Lower leg skin (tissue), 4 donors: ENCODE measurements around the gene SLC39A11. TPM values are rescaled to one million over a fixed set of nuclear protein-coding genes. Genes with fewer than 3 reads are reported as not detected.
"Not testable (repeated sequence)": the region's sequence is repeated elsewhere in the genome, so short reads cannot be mapped to it uniquely, and the experiment has no call there.

ENCODE experiments used
- DNase-seq, 2 donors: peaks; one replicate each; pipeline ENCODE4 v3.0.0-alpha.2; 2019; ENCODE audit warnings: low spot score in 2 of 2
- H3K4me3 ChIP-seq: fragments of 200-600 bp; sonication (generic); 2 replicates; pipeline ENCODE4 v1.5.1; 2017; ENCODE audit warnings: mild to moderate bottlenecking, low read depth; ENCODE audit not compliant: poor library complexity, severe bottlenecking
- CTCF ChIP-seq, 3 donors: fragments of 450-650 bp; IDR thresholded peaks; one replicate each; pipeline ENCODE4 v1.5.1; 2016; ENCODE audit warnings: antibody characterized with exemption in 3 of 3, mild to moderate bottlenecking in 3 of 3, moderate library complexity in 2 of 3
- POLR2A ChIP-seq, 2 donors: fragments of 450-650 bp; IDR thresholded peaks; one replicate each; pipeline ENCODE4 v1.6.1; 2016 to 2017; ENCODE audit warnings: antibody characterized with exemption in 2 of 2, mild to moderate bottlenecking in 1 of 2, moderate library complexity in 1 of 2
- WGBS, 2 donors: methylation state at CpG; one replicate each; pipeline ENCODE4 v1.1.5; 2018; 5-methylcytosine and 5-hydroxymethylcytosine counted together
- intact Hi-C: fragments of 100-400 bp; cut with DNase I; formaldehyde crosslinking; loops from one replicate; pipeline ENCODE4 v1.15.0; 2023; ENCODE audit warnings: low total_unique reads
- total RNA-seq, 4 donors: library from RNA; depleted of rRNA; stranded (reverse); fragments of >200 nt; gene quantifications; one replicate each; pipeline ENCODE4 v1.1.0, GENCODE V29; 2016

The SLC39A11 gene
- total RNA-seq, 4 donors from 2014 or later, result 41.6 to 59.0 (median 47.1) TPM

GRCh38 chr17:72782985-72783701 lies 309.3 kb downstream of the SLC39A11 start:
- no peak overlapping the region for H3K4me3 ChIP-seq
- no peak for TF ChIP-seq CTCF (IDR thresholded peaks at IDR 0.05)
- TF ChIP-seq POLR2A (IDR thresholded peaks at IDR 0.05), result no peak
- DNase-seq, result no peak
- intact Hi-C loops, result no loop called here
- 62 to 69% methylated on average over 6 of the region's 6 CpGs for WGBS, 2 donors

GRCh38 chr17:72782437-72782836 lies 310.1 kb downstream of the SLC39A11 start:
- intact Hi-C loops, H3K4me3 ChIP-seq, DNase-seq: not testable (repeated sequence)
- WGBS, 2 donors, result 96 to 98% methylated on average over 5 of the region's 5 CpGs

- intact Hi-C loops, result no loop called here
- WGBS, 2 donors, result 87 to 93% methylated on average over 14 of the region's 14 CpGs
These were observed 314.0 kb downstream of the SLC39A11 start for GRCh38 chr17:72778169-72779151.

DNA sequence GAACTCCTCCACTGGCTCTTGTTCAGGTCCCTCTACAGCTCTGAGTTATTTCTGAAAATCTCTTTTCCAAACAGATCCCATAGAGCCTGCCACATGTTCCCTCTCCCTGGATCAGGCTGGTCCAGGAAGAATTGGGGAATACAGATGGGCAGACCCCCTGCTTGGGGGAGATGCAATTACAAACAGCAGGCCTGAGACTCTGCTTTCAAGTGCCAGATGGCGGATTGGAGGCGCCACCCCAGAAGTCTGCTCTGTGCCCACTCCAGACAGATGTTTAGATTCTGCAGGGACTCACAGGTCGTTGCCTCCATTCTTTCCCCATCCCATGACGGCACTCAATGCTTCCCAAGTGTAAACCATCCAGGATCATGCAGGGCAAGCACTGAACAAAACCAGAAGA lies 316.6 kb downstream of the SLC39A11 start:
- DNase-seq, result no peak
- WGBS, 2 donors, result 79 to 81% methylated on average over 4 of the region's 4 CpGs
- intact Hi-C loops, result no loop called here

More at GRCh38 chr17:72778169-72779151, 314.0 kb downstream of the SLC39A11 start:
- no peak for TF ChIP-seq CTCF (IDR thresholded peaks at IDR 0.05)
- TF ChIP-seq POLR2A (IDR thresholded peaks at IDR 0.05), result no peak
- no peak overlapping the region for H3K4me3 ChIP-seq
- no peak for DNase-seq

DNA sequence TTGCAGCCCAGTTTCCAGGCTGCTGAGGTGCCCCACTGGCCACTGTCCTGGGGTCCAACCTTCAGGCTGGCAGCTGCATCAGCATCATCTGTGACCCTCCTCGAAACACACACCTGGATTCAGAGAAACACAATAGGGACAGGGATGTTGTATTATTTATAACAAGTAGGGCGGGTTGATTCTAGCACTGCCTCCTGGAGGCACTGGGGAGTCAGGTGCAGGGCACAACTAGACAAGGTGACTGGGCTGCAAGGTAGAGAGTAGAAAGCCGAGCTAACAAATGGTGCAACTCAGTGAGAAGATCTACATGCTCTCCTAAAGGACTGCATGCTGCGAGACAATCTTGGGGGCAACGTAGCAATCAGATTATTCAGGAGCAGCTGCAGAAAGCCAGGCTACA lies 317.3 kb downstream of the SLC39A11 start:
- 93 to 94% methylated on average over 5 of the region's 5 CpGs for WGBS, 2 donors
- DNase-seq, result no peak
- no peak overlapping the region for H3K4me3 ChIP-seq
- TF ChIP-seq CTCF (IDR thresholded peaks at IDR 0.05) (no peak), POLR2A (IDR thresholded peaks at IDR 0.05) (no peak)
- intact Hi-C loops, result no loop called here

More for the DNA sequence above, 316.6 kb downstream of the SLC39A11 start:
- TF ChIP-seq CTCF (IDR thresholded peaks at IDR 0.05) (no peak), POLR2A (IDR thresholded peaks at IDR 0.05) (no peak)
- H3K4me3 ChIP-seq, result no peak overlapping the region

DNA sequence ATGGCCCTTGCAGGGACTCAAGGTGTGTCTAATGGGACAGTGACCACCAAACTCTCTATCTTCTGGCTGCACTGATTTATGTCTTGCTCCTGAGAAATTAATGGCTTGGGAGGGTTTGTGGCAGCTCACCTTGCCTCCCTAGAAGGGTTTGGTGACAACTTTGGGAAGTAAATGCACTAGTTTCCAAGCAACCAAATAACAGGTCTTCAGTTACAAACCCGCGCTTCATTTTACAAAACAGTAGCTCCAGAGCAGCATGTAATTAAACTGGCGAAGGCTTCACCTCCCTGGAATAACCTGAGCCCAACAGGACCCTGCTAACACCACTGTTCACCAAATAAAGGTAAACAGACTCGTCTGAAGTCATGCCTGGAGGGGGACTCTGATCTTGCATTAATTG lies 318.3 kb downstream of the SLC39A11 start:
- intact Hi-C loops, result no loop called here
- DNase-seq, result no peak
- no peak for TF ChIP-seq POLR2A (IDR thresholded peaks at IDR 0.05)
- TF ChIP-seq CTCF (IDR thresholded peaks at IDR 0.05), result no peak
- H3K4me3 ChIP-seq, result no peak overlapping the region
- WGBS, 2 donors, result 90 to 96% methylated on average over 4 of the region's 4 CpGs

DNA sequence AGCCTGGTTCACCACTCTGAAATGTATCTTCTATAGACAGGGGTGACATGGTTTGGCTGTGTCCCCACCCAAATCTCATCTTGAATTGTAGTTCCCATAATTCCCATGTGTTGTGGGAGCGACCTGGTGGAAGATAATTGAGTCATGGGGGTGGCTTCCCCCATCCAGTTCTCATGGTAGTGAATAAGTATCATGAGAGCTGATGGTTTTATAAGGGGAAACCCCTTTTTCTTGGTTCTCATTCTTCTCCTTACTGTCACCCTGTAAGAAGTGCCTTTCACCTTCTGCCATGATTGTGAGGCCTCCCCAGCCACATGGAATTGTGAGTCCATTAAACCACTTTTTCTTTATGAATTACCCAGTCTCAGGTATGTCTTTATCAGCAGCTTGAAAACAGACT lies 319.3 kb downstream of the SLC39A11 start:
- DNase-seq, intact Hi-C loops, H3K4me3 ChIP-seq: not testable (repeated sequence)
- WGBS, 2 donors, result 89 to 100% methylated on average over 1 of the region's 1 CpG
